ENCODE measurements around the gene PTPRM.
"Not testable (repeated sequence)": the region's sequence is repeated elsewhere in the genome, so short reads cannot be mapped to it uniquely, and the experiment has no call there.

The PTPRM gene

GRCh38 chr18:7733642-7734041 is 166.5 kb downstream of the PTPRM start:
- no peak for DNase-seq

- DNase-seq: no peak
These were observed 168.1 kb downstream of the PTPRM start for GRCh38 chr18:7735196-7735595.

GRCh38 chr18:7735626-7736175 is 168.6 kb downstream of the PTPRM start:
- no peak for DNase-seq

GRCh38 chr18:7736526-7736925 is 169.4 kb downstream of the PTPRM start:
- not testable (repeated sequence) for DNase-seq

GRCh38 chr18:7737550-7737949 is 170.4 kb downstream of the PTPRM start:
- DNase-seq: no peak

- DNase-seq: no peak
These were observed 173.7 kb downstream of the PTPRM start for GRCh38 chr18:7740821-7741220.

GRCh38 chr18:7741640-7742039 is 174.5 kb downstream of the PTPRM start:
- no peak for DNase-seq

GRCh38 chr18:7742224-7742623 is 175.1 kb downstream of the PTPRM start:
- no peak for DNase-seq

GRCh38 chr18:7743256-7743655 is 176.1 kb downstream of the PTPRM start:
- DNase-seq: no peak

GRCh38 chr18:7746106-7746505 is 179.0 kb downstream of the PTPRM start:
- DNase-seq: no peak

- DNase-seq: no peak
These were observed 181.3 kb downstream of the PTPRM start for GRCh38 chr18:7748251-7749007.

- DNase-seq: no peak
These were observed 181.9 kb downstream of the PTPRM start for GRCh38 chr18:7749008-7749405.

- DNase-seq: no peak
These were observed 182.4 kb downstream of the PTPRM start for GRCh38 chr18:7749510-7749981.

- no peak for DNase-seq
These were observed 183.1 kb downstream of the PTPRM start for GRCh38 chr18:7750095-7750663.

- no peak for DNase-seq
These were observed 183.8 kb downstream of the PTPRM start for GRCh38 chr18:7750966-7751365.

GRCh38 chr18:7754258-7754657 is 187.1 kb downstream of the PTPRM start:
- DNase-seq: no peak

- no peak for DNase-seq
These were observed 187.6 kb downstream of the PTPRM start for GRCh38 chr18:7754725-7755181.

GRCh38 chr18:7755753-7756475 is 188.8 kb downstream of the PTPRM start:
- no peak for DNase-seq

GRCh38 chr18:7757175-7757574 is 190.1 kb downstream of the PTPRM start:
- DNase-seq: no peak

- no peak for DNase-seq
These were observed 191.6 kb downstream of the PTPRM start for GRCh38 chr18:7758764-7759163.

GRCh38 chr18:7760967-7761948 is 194.1 kb downstream of the PTPRM start:
- no peak for DNase-seq

- DNase-seq: no peak
These were observed 197.3 kb downstream of the PTPRM start for GRCh38 chr18:7764405-7764804.
